Cortex of kidney (tissue), 1 donor: Measurements from ENCODE around the gene MYOZ3.

Experiments used
- DNase-seq: peaks from one replicate; lab custom pipeline; 2025; lab: John Stamatoyannopoulos, UW

Gene MYOZ3

DNA sequence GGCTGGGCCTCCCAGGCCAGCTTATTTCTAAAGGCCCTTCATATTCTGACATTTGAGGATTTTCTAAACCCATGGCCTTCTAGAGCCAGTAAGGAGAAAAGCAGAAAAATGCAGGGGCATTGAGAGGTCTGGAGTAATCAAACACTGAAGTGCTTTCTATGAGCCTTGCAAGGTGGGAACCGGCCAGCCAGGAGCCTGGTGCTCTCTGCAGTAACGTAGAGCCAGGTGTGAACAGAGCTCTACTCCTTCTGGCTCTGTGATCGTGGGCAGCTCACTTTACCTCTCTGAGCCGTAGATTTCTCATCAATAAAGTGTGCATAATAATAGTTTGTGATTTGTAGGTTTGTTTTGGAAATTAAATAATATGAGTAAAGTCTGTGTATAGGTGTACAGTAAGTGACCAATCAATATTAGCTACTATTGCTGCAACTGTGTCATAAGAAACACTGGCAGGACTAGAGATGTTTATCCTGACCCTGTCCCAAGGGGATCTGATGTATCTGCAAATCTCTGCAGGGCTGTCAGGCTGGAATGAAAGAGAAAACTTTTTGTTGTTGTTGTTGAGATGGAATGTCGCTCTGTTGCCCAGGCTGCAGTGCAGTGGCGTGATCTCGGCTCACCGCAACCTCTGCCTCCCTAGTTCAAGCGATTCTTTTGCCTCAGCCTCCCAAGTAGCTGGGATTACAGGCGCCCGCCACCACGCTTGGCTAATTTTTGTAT lies 17.9 kb upstream of the MYOZ3 start:
- no peak for DNase-seq

DNA sequence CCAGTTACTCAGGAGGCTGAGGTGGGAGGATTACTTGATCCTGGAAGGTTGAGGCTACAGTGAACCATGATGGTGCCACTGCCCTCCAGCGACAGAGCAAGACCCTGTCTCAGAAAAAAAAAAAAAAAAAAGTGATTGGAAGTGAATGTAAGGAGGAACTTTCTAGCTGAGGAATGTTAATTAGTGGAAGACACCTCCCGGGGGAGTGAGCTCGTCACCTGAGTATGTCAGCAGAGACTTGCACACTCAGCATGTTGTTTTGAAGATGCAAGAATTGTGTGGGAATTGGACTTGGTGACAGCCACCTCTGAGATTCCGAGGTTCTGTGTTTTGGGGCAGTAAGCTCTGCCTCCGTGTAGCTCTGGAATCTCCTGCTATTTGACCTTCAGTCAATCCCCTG lies 17.0 kb upstream of the MYOZ3 start:
- no peak for DNase-seq

DNA sequence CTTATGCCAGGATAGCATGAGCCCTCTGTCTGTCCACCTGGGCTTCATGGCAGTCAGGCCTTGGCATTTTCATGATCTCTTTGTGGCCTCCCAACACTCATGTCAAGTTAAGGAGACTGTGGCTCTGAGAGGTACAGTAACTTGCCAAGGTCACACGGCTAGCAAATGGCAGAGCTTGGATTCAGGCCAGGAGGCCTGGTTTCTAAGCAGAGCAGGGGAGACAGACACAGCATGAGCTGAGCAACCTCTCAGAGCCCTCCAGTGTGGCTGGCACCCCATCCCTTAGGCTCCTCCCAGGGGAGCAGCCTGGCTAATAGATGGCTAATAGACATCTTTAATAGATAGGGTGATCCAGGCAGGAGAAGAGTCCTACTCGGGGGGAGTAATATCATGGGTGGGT lies 16.5 kb upstream of the MYOZ3 start:
- DNase-seq, result no peak

DNA sequence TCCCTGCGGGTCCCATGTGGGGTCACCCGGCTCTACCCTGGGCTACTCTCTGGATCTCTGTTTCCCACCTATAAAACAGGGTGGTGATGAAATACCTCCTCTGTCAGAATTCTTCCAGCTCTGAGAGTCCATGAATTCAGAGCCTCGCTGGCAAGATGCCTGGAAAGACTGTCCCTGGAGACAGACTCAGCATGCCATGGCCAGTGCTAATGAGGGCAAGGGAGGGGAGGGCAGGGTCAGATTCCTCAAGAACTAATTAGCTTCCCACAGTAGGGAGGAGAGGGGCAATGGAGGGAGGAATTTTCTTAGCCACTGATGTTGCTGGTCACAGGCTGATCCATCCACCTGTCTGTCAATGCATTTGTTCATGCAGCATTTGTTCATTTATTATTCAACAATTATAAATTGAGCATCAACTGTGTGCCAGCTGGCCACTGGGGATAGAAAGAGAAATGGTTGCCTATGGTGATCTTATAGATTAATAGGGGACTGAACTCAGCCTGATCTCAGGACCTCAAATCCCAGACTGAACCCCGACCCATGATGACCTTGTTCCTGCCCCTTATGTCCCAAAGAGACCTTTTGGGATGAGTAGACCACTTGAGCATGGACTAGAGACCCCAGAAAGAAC lies 15.9 kb upstream of the MYOZ3 start:
- no peak for DNase-seq

DNA sequence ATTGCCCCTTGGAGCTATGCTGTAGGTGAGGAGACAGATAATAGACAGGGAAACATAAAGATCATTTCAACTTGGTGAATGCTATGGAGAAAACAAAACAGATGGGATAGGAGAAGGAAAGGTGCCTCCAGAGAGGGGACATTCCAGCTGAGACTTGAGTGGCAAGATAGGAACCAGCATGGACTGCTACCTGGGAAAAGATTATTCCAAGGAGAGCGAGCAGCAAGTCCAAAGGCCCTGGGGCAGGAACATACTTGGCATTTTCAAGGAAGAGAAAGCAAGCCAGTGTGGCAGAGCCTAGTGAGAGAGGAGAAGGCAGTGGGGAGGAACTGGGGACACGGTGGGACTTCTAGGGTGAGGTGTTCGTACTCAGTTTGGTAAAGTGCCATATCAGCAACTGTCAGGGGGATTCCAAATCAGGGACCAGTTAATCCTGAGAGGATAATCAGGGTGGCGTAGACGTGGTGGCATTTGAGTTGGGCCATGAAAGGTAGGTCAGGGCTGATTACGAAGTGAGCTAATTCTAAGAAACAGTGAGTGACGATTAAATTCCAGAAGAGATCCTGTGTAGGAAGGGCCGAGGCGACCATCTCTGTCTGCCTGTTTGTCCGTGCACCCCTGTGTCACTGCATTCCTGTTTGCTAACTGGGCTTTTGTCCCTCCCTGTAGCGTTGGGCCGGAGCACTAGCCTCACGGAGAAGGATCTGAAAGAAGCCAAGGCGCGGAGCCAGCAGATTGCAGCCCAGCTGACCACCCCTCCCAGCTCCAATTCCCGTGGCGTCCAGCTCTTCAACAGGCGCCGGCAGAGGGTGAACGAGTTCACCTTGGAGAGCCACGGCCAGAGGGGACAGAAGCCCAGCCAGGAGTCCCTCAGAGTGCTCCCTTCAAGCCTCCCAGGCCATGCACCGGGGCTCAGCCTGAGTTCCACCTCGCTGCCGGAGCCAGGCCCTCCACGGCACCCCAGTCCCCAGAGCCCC lies 13.5 kb upstream of the MYOZ3 start:
- DNase-seq, result no peak

DNA sequence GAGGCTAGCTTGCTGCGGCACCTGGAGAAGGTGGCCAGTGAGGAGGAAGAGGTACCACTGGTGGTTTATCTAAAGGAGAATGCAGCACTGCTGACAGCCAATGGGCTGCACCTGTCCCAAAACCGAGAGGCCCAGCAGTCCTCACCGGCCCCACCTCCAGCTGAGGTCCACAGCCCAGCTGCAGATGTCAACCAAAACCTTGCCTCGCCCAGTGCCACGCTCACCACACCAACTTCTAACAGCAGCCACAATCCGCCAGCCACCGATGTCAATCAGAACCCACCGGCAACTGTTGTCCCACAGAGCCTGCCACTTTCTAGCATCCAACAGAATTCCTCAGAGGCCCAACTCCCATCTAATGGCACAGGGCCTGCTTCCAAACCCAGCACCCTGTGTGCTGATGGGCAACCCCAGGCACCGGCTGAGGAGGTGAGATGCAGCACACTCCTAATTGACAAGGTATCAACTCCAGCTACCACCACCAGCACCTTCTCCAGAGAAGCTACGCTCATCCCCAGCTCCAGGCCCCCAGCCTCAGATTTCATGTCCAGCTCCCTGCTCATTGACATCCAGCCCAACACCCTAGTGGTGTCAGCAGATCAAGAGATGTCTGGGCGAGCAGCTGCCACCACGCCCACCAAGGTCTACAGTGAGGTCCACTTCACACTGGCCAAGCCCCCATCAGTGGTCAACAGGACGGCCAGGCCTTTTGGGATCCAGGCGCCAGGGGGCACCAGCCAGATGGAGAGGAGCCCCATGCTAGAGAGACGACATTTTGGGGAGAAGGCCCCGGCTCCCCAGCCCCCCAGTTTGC lies 12.6 kb upstream of the MYOZ3 start:
- no peak for DNase-seq

DNA sequence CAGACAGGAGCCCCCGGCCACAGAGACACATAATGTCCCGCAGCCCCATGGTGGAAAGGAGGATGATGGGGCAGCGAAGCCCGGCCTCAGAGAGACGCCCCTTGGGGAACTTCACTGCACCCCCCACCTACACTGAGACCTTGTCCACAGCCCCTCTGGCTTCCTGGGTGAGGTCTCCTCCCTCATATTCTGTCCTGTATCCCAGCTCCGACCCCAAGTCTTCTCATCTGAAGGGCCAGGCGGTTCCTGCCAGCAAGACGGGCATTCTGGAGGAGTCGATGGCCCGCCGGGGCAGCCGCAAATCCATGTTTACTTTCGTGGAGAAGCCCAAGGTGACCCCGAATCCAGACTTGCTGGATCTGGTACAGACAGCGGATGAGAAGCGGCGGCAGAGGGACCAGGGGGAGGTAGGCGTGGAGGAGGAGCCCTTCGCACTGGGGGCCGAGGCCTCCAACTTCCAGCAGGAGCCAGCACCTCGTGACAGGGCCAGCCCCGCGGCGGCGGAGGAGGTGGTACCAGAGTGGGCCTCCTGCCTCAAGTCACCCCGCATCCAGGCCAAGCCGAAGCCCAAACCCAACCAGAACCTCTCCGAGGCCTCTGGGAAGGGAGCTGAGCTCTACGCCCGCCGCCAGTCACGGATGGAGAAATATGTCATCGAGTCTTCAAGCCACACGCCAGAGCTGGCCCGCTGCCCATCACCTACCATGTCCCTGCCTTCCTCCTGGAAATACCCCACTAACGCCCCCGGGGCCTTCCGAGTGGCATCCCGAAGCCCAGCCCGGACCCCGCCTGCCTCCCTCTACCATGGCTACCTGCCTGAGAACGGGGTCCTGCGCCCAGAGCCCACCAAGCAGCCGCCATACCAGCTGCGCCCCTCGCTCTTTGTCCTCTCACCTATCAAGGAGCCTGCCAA lies 11.7 kb upstream of the MYOZ3 start:
- no peak for DNase-seq

DNA sequence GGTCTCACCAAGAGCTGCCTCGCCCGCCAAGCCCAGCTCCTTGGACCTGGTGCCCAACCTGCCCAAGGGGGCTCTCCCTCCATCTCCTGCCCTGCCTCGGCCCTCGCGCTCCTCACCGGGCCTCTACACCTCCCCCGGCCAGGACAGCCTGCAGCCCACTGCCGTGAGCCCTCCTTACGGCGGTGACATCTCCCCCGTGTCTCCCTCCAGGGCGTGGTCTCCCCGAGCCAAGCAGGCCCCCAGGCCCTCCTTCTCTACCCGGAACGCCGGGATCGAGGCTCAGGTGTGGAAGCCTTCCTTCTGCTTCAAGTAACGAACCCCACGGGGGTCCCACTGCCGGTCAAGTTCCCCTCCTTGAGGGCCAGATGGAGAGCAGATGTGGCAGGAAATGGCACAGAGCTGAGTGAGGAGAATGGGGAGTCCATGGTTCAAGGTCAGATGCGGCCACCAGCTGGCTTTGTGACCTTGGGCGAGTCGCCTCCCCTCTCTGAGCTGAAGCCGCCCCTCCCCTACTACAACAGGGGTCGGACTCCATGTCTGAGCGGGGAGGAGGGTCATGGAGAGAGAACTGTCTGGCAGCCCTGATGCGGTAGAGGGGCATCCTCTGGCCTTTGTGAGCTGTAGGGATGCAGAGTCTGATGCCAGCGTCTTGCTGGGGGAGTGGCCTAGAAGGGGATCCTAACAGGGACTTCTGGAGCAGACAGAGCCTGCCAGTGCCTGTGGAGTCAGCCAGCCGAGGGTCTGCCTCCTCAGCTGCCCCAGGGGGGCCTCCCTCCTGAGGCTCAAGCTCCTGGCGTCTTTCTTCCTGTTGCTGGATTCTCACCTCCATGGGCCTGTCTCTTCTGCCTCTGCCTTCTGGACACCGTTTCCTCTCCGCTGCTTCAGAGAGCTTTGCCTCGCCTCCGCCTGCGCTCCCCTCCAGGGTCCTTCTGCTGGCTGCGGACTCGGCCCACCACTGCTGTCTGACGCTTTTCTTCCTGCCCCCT lies 10.7 kb upstream of the MYOZ3 start:
- no peak for DNase-seq

DNA sequence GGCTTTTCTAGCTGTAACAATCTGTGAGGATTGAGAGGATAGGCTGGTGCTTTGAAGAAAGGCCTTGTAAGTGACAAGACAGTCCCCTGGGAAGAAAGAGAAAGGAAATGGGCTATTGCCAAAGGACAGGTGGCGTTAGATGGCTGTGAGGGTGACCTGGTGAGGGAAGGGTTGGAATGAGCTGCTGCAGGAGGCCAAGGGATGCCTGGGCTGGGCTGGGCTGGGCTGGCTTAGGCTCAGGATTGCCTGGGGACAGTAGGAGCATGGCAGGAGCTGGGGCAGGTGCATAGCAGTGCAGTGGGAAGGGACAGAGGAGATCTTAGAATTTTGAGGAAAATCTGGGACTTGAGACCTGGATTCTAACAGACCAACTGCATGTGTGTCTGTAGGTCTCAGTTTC lies 9.7 kb upstream of the MYOZ3 start:
- DNase-seq, result no peak

DNA sequence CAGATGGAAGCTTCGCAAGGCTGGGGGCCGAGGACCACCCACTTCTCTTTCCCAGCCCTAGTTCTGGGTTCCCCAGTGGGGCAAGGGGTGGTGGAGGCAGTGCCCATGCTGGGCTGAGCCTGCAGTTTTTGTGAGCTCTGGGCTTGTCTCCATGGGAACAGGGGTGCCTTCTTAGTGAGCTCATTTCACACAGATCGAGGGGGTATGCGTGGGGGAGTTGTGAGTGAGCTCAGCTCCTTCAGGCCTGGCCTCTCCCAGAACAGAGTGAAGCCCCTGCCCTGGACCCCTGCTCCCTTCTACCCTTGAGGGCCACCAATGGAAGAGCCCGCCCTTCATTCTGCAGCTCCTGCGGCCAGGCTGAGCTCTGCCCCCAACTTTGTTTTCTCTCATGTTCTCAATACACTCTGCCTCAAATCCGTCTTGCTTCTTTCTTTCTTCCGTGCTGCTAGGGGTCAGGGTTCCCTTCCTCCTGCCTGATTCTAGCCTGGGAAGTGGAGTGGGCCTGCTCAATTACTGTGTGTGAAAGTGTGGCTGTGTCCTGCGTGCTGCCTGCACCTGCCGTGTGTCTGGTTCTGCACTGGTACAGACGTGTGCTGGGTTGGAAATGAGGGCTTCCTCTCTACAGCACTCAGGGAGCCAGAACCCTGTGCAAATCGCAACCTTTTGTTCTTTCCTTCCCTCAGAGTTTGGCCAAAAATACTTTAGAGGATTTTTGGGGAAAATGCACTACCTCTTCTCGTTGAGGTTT lies 9.0 kb upstream of the MYOZ3 start:
- DNase-seq, result no peak

DNA sequence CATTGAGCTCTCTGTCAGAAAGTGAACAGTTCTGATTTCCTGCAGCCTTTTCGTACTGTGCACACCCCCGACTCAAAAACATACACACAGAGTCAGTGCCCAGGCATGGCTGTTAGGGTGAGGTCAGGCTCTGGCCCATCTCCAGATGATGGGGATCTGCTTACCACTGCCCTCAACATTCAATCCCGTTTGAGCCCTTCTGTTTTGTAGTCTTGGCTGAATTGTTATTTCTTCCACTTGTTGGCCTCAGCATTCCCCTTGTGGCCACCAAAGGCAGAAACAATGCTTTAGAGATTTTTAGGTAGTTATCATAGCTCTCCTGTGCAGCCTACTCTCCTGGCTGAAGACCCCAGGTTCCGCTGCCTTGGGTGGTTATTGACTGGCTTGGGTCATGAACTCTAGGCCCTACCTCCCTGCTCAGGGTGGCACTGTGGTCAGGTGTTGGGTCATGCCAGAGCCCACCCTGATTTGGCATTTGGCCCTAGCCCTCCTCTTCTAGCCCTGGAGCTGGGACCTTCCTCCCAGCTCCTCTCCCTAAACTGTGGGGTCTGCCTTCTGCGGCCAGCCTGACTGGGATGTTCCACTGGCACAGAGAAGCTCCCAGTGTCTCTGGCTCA lies 7.8 kb upstream of the MYOZ3 start:
- no peak for DNase-seq

DNA sequence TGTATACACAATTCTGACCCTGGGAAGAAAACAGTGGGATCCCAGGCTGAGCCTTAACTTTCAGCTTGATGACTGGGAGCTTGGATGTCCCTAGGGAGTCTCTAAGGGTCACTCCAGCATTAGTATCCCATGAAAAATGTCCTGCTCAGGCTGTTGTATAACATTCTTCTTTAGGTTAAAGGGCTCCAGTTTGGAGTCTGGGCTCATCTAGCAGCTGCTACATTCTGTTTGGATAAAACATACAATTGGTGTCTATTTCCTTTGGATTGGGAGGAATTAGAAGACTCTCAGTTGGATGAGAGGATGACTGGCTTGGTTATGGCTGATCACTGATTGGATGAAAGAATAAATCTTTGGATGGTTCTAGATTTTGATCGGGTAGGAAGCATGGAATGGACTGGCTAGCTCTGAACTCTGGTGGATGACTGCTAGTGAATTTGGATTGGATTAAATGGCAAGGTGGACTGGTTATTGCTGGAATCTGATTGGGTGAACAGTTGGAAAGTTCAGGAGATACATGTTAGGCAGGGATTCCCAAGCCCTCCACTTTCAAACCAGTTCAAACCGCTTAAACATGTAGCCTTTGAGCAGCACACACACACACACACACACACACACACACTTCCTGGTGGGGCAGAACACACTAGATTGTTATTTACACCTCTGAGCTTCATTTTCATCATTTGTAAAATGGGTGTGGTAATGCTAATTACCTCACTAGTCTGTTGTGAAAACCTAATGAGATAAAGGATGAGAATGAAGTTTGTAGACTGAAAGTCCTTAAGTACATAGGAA lies 7.1 kb upstream of the MYOZ3 start:
- DNase-seq, result no peak

DNA sequence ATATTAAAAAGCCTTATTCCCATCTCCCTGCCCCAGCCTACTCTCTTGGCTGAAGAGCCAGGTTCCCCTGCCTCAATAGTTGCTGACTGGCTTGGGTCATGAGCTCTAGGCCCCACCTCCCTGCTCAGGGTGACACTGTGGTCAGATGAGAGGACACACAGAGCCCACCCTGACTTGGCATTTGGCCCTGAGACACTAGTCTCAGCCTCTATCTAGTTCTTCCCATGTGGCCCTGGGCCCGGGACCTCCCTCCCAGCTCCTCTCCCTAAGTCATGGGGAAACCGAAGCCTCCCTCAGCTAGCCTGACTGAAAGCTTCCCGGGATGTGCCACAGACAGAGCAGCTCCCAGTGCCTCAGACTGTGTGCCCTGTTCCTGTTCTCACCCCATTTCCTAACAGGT lies 5.8 kb upstream of the MYOZ3 start:
- no peak for DNase-seq

DNA sequence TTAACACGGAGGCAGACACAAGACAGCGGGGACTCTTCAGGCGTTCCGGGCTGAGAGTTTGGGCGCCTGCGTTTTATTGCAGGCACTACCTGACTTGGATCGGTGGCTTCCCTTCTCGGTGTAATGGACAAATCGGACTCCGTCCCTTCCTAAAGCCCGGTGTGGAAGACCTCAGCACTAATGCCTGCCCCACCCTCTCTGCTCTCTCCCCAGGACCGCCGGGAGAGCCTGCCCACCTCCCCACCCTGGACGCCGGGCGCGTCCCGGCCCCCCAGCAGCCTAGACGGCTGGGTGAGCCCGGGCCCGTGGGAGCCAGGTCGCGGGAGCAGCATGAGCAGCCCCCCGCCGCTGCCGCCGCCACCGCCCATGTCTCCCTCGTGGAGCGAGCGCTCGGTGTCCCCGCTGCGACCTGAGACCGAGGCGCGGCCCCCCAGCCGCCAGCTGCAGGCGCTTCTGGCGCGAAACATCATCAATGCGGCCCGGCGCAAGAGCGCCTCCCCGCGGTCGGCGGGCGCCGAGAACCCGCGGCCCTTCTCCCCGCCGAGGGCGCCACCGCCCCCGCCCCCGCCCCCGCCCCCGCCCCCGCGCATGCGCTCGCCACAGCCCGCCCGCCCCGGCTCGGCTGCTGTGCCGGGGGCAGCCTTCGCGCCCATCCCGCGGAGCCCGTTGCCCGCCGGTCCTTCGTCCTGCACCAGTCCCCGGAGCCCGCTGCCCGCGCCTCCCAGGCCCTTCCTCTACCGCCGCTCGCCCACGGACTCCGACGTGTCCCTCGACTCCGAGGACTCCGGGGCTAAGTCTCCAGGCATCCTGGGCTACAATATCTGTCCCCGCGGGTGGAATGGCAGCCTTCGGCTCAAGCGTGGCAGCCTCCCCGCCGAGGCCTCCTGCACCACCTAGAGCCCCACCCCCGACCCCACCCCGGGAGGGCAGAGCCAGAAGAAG lies 4.6 kb upstream of the MYOZ3 start:
- DNase-seq, result no peak

DNA sequence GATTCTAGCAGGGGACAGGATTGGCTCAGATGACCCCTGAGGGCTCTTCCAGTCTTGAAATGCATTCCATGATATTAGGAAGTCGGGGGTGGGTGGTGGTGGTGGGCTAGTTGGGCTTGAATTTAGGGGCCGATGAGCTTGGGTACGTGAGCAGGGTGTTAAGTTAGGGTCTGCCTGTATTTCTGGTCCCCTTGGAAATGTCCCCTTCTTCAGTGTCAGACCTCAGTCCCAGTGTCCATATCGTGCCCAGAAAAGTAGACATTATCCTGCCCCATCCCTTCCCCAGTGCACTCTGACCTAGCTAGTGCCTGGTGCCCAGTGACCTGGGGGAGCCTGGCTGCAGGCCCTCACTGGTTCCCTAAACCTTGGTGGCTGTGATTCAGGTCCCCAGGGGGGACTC lies 2.9 kb upstream of the MYOZ3 start:
- DNase-seq, result no peak

DNA sequence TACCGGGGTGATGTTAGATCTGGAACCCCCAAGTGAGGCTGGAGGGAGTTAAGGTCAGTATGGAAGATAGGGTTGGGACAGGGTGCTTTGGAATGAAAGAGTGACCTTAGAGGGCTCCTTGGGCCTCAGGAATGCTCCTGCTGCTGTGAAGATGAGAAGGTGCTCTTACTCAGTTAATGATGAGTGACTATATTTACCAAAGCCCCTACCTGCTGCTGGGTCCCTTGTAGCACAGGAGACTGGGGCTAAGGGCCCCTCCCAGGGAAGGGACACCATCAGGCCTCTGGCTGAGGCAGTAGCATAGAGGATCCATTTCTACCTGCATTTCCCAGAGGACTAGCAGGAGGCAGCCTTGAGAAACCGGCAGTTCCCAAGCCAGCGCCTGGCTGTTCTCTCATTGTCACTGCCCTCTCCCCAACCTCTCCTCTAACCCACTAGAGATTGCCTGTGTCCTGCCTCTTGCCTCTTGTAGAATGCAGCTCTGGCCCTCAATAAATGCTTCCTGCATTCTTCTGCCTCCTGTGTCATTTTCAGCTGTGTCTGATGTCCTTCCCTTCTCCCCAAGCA lies 2.3 kb upstream of the MYOZ3 start:
- DNase-seq, result no peak
